KMS-11 (cell line): ENCODE measurements around the gene TUB.

ENCODE experiments used
- H2AFZ ChIP-seq: fragments of 200-600 bp; sonication (generic); 2 replicates; pipeline ENCODE4 v1.6.1; 2016; ENCODE audit warnings: antibody characterized with exemption, mixed run types, low read depth
- H3K27ac ChIP-seq: fragments of 200-600 bp; sonication (generic); 2 replicates; pipeline ENCODE4 v1.6.1; 2016; ENCODE audit warnings: mild to moderate bottlenecking, mixed run types
- H3K27me3 ChIP-seq: fragments of 200-600 bp; sonication (generic); 2 replicates; pipeline ENCODE4 v1.6.1; 2017; ENCODE audit warnings: mild to moderate bottlenecking, low read depth, mixed run types, moderate library complexity; ENCODE audit not compliant: insufficient read depth
- H3K36me3 ChIP-seq: fragments of 200-600 bp; sonication (generic); 2 replicates; pipeline ENCODE4 v1.6.1; 2017; ENCODE audit warnings: mild to moderate bottlenecking, mixed run types; ENCODE audit not compliant: insufficient read depth
- H3K4me1 ChIP-seq: fragments of 200-600 bp; sonication (generic); 2 replicates; pipeline ENCODE4 v1.6.1; 2016; ENCODE audit warnings: mild to moderate bottlenecking, low read depth, mixed run types; ENCODE audit not compliant: poor library complexity, severe bottlenecking
- H3K4me2 ChIP-seq: fragments of 200-600 bp; sonication (generic); 2 replicates; pipeline ENCODE4 v1.7.0; 2016; ENCODE audit warnings: mild to moderate bottlenecking, mixed run types
- H3K4me3 ChIP-seq: fragments of 200-600 bp; sonication (generic); IDR thresholded peaks from 2 replicates; pipeline ENCODE4 v1.6.1; 2017; ENCODE audit warnings: low read depth, low read length, mixed read lengths; ENCODE audit not compliant: insufficient read depth
- H3K79me2 ChIP-seq: fragments of 200-600 bp; sonication (generic); 2 replicates; pipeline ENCODE4 v1.6.1; 2016; ENCODE audit warnings: low read depth, mixed run types; ENCODE audit not compliant: insufficient read depth
- H3K9ac ChIP-seq: fragments of 200-600 bp; sonication (generic); 2 replicates; pipeline ENCODE4 v1.6.1; 2016; ENCODE audit warnings: mild to moderate bottlenecking, mixed run types
- H4K20me1 ChIP-seq: fragments of 200-600 bp; sonication (generic); 2 replicates; pipeline ENCODE4 v1.6.1; 2016; ENCODE audit warnings: mild to moderate bottlenecking, mixed run types; ENCODE audit not compliant: insufficient read depth
- TF ChIP-seq, protein P1 (sequence below): fragments of 200-600 bp; sonication (generic); conservative IDR thresholded peaks from 2 replicates; pipeline ENCODE4 v1.6.1; 2017; ENCODE audit warnings: low read depth, mild to moderate bottlenecking, antibody characterized with exemption, low read length, moderate library complexity, mixed read lengths

TUB gene

GRCh38 chr11:8111636-8112035 is 30.6 kb downstream of the TUB start:
- no peaks in the 10 kb centered on the region for H3K79me2 ChIP-seq
- no peak overlapping the region for H3K27ac ChIP-seq
- H3K36me3 ChIP-seq: no peaks in the 10 kb centered on the region
- H4K20me1 ChIP-seq: no peaks in the 10 kb centered on the region
- no peak overlapping the region for H3K4me2 ChIP-seq
- H3K9ac ChIP-seq: no peak overlapping the region
- H3K4me3 ChIP-seq: no peak overlapping the region
- no peaks in the 10 kb centered on the region for H3K4me1 ChIP-seq
- H2AFZ ChIP-seq: no peak overlapping the region
- TF ChIP-seq, protein P1, sequence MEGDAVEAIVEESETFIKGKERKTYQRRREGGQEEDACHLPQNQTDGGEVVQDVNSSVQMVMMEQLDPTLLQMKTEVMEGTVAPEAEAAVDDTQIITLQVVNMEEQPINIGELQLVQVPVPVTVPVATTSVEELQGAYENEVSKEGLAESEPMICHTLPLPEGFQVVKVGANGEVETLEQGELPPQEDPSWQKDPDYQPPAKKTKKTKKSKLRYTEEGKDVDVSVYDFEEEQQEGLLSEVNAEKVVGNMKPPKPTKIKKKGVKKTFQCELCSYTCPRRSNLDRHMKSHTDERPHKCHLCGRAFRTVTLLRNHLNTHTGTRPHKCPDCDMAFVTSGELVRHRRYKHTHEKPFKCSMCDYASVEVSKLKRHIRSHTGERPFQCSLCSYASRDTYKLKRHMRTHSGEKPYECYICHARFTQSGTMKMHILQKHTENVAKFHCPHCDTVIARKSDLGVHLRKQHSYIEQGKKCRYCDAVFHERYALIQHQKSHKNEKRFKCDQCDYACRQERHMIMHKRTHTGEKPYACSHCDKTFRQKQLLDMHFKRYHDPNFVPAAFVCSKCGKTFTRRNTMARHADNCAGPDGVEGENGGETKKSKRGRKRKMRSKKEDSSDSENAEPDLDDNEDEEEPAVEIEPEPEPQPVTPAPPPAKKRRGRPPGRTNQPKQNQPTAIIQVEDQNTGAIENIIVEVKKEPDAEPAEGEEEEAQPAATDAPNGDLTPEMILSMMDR: no peak
- no peaks in the 10 kb centered on the region for H3K27me3 ChIP-seq

GRCh38 chr11:8122173-8122764 is 41.3 kb downstream of the TUB start:
- TF ChIP-seq, protein P1: no peak
- H2AFZ ChIP-seq: no peak overlapping the region
- no peaks in the 10 kb centered on the region for H4K20me1 ChIP-seq
- H3K36me3 ChIP-seq: no peaks in the 10 kb centered on the region
- H3K4me3 ChIP-seq: no peak overlapping the region
- no peaks in the 10 kb centered on the region for H3K27me3 ChIP-seq
- no peaks in the 10 kb centered on the region for H3K79me2 ChIP-seq
- no peak overlapping the region for H3K27ac ChIP-seq
- H3K4me1 ChIP-seq: no peaks in the 10 kb centered on the region
- no peak overlapping the region for H3K4me2 ChIP-seq
- no peak overlapping the region for H3K9ac ChIP-seq

DNA sequence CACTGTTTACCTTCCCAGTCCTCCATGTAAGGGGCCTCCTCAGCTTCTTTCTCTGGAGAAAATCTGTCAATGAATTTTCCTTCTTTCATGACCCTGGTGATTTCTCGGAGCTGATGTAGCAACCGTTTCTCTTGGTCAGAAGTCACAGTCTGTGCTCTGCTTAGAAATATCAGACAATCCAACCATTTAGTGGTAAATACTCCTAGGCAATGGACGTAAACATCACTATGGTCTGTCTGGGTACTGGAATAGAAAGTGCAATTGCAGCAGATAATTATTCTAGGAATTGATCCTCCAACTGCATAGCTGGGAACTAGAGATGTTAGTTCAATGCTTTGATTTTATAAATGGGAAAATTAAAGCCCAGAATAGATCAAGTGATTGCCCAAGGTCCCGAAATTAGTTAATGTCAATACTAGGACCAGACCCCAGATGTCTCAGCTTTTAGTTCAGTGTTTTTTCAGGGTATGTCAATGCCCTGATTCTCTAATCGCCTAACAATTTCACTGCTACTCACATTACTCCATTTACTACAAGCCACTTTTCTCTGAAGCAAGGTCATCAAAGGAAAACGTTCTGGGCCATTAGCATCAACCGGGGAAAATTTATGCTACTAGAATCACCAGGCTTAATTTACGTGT is 45.8 kb downstream of the TUB start:
- Histone ChIP-seq H3K4me2 (no peak overlapping the region), H3K27ac (no peak overlapping the region), H4K20me1 (no peaks in the 10 kb centered on the region), H3K9ac (no peak overlapping the region), H3K4me1 (no peaks in the 10 kb centered on the region), H3K36me3 (no peaks in the 10 kb centered on the region), H3K79me2 (no peaks in the 10 kb centered on the region), H3K27me3 (no peaks in the 10 kb centered on the region), H3K4me3 (no peak overlapping the region), H2AFZ (no peak overlapping the region)
- TF ChIP-seq, protein P1: no peak

GRCh38 chr11:8127447-8127846 is 46.4 kb downstream of the TUB start:
- Histone ChIP-seq H3K27me3 (no peaks in the 10 kb centered on the region), H3K4me2 (no peak overlapping the region), H3K36me3 (no peaks in the 10 kb centered on the region), H3K79me2 (no peaks in the 10 kb centered on the region), H3K9ac (no peak overlapping the region), H3K4me3 (no peak overlapping the region), H2AFZ (no peak overlapping the region), H4K20me1 (no peaks in the 10 kb centered on the region), H3K27ac (no peak overlapping the region), H3K4me1 (no peaks in the 10 kb centered on the region)
- TF ChIP-seq, protein P1: no peak
